K562 (cell line): Measurements from ENCODE around the gene NREP.

ENCODE experiments used
- KDM2B ChIP-seq: fragments of 250-450 bp; sonication (Bioruptor Pico); IDR thresholded peaks from 2 replicates; pipeline ENCODE4 v1.8.0; 2021; ENCODE audit warnings: mild to moderate bottlenecking, moderate library complexity
- MXI1 ChIP-seq: IDR thresholded peaks from 2 replicates; pipeline ENCODE4 v1.6.1; 2011; ENCODE audit warnings: low read depth, mild to moderate bottlenecking, improper control_type of control experiment, low read length
- POLR2AphosphoS5 ChIP-seq: IDR thresholded peaks from 2 replicates; pipeline ENCODE4 v1.6.1; 2011; ENCODE audit warnings: mild to moderate bottlenecking, low read depth, low read length, moderate library complexity; ENCODE audit not compliant: control insufficient read depth, insufficient read depth
- REST ChIP-seq, 2 experiments: fragments of 450-650 bp; formaldehyde crosslinking in 1 of 2; IDR thresholded peaks; 2 replicates each; pipeline versions ENCODE4 v1.4.0 to v1.6.1; 2014 to 2020; ENCODE audit warnings: mild to moderate bottlenecking in 2 of 2, borderline replicate concordance in 1 of 2, low read depth in 1 of 2
- SMC3 ChIP-seq: conservative IDR thresholded peaks from 2 replicates; pipeline ENCODE4 v1.6.1; 2011; ENCODE audit warnings: low read depth, low read length, improper control_type of control experiment; ENCODE audit not compliant: insufficient read depth
- TCF3 ChIP-seq: sonication (generic); formaldehyde crosslinking; IDR thresholded peaks from 2 replicates; pipeline ENCODE4 v1.4.0; 2020; ENCODE audit warnings: mild to moderate bottlenecking, missing genetic modification reagents
- U2AF1 ChIP-seq: fragments of 200-400 bp; formaldehyde crosslinking; optimal IDR thresholded peaks from 2 replicates; pipeline ENCODE3; 2017; ENCODE audit warnings: mild to moderate bottlenecking, low read depth, low read length, moderate library complexity
- USF1 ChIP-seq: sonication (generic); formaldehyde crosslinking; IDR thresholded peaks from 2 replicates; pipeline ENCODE4 v1.9.0; 2022; ENCODE audit warnings: mild to moderate bottlenecking, missing genetic modification reagents
- ZKSCAN1 ChIP-seq: fragments of 150-350 bp; IDR thresholded peaks from 2 replicates; pipeline ENCODE4 v1.6.1; 2016; ENCODE audit warnings: low read depth, low read length
- ZNF277 ChIP-seq: fragments of 250-450 bp; sonication (Bioruptor Pico); IDR thresholded peaks from 2 replicates; pipeline ENCODE4 v1.8.0; 2022; ENCODE audit warnings: inconsistent platforms, mild to moderate bottlenecking, moderate library complexity, borderline replicate concordance
- ZNF75A ChIP-seq: fragments of 450-650 bp; formaldehyde crosslinking; IDR thresholded peaks from 2 replicates; pipeline ENCODE4 v1.4.0; 2020; ENCODE audit warnings: mild to moderate bottlenecking

GRCh38 chr5:111739416-111739815 is 17.6 kb downstream of the NREP start:
- TF ChIP-seq U2AF1 (no peak), ZNF277 (no peak), MXI1 (no peak), KDM2B (no peak), POLR2AphosphoS5 (no peak), SMC3 (no peak), ZNF75A (no peak), USF1 (no peak), REST (IDR thresholded peaks at IDR 0.05; ENCODE audit: borderline replicate concordance) (no peak), REST (CRISPR knock-in tag; IDR thresholded peaks at IDR 0.05; ENCODE audit: low read depth) (no peak), ZKSCAN1 (no peak), TCF3 (no peak)
